Omental fat pad (tissue), 4 donors: Measurements from ENCODE around the gene NLGN1. TPM values are rescaled to one million over a fixed set of nuclear protein-coding genes. Genes with fewer than 3 reads are reported as not detected.

Experiments used
- ATAC-seq: fragments of 150-250 bp; one replicate; pipeline ENCODE4 v1.9.1; 2016; ENCODE audit warnings: mild to moderate bottlenecking, moderate library complexity; ENCODE audit not compliant: low FRiP score
- DNase-seq: peaks from one replicate; pipeline ENCODE4 v3.0.0-alpha.2; 2019; ENCODE audit warnings: low spot score
- total RNA-seq, 4 donors: library from RNA; depleted of rRNA; stranded (reverse); fragments of >200 nt; gene quantifications; one replicate each; pipeline ENCODE4 v1.1.0, GENCODE V29; 2016
- TF ChIP-seq, protein P1 (sequence below), 3 donors: fragments of 450-650 bp; IDR thresholded peaks; one replicate each; pipeline ENCODE4 v1.5.1; 2016 to 2017; ENCODE audit warnings: antibody characterized with exemption in 3 of 3, mild to moderate bottlenecking in 3 of 3, moderate library complexity in 2 of 3

The NLGN1 gene
- total RNA-seq, 4 donors from 2014 or later, result 5.3 to 17.4 (median 12.5) TPM

DNA sequence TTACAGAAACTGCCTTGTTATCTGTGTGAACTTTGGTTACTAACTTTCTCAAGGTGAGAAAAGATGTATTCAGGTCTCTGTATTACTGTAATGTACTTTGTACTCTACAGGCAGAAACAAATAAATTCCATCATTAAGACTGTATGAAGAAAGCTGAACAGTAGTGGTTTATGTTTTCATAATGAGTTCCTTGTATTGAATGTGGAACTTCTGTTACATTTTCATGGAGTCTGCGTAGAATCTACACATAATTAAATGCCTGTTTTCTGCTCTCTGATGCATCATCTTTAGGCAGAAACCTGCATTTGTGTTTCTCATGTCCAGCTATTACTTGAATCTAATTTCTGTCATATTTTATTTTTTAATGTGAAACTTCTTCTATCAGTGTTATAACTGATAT, 302.8 kb downstream of the NLGN1 start:
- no peak for DNase-seq
- ATAC-seq, result no peak
- TF ChIP-seq, protein P1, sequence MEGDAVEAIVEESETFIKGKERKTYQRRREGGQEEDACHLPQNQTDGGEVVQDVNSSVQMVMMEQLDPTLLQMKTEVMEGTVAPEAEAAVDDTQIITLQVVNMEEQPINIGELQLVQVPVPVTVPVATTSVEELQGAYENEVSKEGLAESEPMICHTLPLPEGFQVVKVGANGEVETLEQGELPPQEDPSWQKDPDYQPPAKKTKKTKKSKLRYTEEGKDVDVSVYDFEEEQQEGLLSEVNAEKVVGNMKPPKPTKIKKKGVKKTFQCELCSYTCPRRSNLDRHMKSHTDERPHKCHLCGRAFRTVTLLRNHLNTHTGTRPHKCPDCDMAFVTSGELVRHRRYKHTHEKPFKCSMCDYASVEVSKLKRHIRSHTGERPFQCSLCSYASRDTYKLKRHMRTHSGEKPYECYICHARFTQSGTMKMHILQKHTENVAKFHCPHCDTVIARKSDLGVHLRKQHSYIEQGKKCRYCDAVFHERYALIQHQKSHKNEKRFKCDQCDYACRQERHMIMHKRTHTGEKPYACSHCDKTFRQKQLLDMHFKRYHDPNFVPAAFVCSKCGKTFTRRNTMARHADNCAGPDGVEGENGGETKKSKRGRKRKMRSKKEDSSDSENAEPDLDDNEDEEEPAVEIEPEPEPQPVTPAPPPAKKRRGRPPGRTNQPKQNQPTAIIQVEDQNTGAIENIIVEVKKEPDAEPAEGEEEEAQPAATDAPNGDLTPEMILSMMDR (IDR thresholded peaks at IDR 0.05), result no peak

DNA sequence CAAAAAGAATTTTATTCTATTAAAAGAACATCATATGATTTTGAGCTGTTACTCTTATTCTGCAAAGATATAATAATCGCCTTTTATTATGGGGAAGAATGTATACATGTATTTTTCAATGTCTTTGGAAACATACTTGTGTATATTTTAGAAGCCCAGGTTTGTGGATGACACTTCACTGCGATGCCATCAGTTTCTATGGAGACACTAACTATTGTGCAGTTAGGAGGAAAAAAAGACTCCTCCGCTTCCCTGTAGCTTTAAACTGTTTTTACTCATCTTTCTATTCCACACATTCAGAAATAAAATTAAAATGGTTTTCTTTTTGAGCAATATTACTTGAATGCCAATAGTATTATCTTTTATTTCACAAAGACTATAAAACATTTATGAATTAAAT, 305.0 kb downstream of the NLGN1 start:
- TF ChIP-seq, protein P1 (IDR thresholded peaks at IDR 0.05), result no peak
- ATAC-seq, result no peak
- DNase-seq, result no peak

DNA sequence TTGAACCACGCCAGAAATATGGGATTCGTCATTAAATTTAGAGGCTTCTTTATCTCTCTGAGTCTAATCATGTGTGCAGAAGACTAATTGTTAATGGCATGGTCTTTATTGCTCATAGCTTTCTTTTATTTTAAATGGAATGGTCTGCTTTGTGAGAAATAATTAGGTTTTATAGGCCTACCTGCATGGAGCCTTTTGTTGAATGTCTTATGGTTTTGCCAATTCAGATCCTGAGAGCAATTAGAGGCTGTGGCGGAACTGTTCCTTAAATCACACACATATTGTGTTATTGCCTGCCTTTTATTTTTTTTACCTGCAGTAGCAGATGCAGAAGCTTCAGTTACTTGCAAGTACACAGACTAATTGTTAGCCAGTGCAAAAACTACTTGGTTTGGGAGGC, 306.2 kb downstream of the NLGN1 start:
- no peak for DNase-seq
- TF ChIP-seq, protein P1 (IDR thresholded peaks at IDR 0.05), result no peak
- no peak for ATAC-seq

GRCh38 chr3:173706630-173707029, 309.1 kb downstream of the NLGN1 start:
- DNase-seq (no peak), ATAC-seq (no peak)
- TF ChIP-seq, protein P1 (IDR thresholded peaks at IDR 0.05), result no peak

- ATAC-seq, result no peak
Measured at GRCh38 chr3:173708191-173708590, 310.6 kb downstream of the NLGN1 start.

GRCh38 chr3:173709026-173709425, 311.5 kb downstream of the NLGN1 start:
- TF ChIP-seq, protein P1 (IDR thresholded peaks at IDR 0.05), result no peak
- no peak for ATAC-seq
- DNase-seq, result no peak

More at GRCh38 chr3:173708191-173708590, 310.6 kb downstream of the NLGN1 start:
- TF ChIP-seq, protein P1 (IDR thresholded peaks at IDR 0.05), result no peak
- DNase-seq, result no peak

DNA sequence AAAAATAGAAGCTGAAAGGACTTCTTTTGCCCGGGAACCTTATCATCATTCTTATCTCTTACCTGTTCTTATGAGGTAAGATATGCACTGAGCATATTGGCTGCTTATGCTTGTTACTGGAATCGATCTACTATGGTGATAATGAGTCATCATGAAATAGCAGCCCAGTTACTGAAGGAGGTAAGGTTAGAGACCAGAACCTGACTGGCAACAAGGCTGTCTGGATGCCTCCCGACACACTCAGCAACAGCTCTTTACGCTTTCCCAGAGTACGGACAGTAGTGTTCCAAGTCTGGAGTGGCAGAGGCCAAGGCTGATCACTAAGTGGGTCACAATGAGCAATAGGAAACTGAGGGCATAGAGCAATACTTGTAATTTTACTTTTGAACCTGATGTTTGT, 314.1 kb downstream of the NLGN1 start:
- peak; percentile 86 for ATAC-seq
- DNase-seq, result no peak
- TF ChIP-seq, protein P1 (IDR thresholded peaks at IDR 0.05), result no peak
